Suprapubic skin (tissue), 4 donors: ENCODE data around the gene TSPAN14. TPM values are rescaled to one million over a fixed set of nuclear protein-coding genes. Genes with fewer than 3 reads are reported as not detected.
A peak's percentile ranks its signal among the peaks of the same experiment; 100 is the strongest.
"Not testable (repeated sequence)": the region's sequence is repeated elsewhere in the genome, so short reads cannot be mapped to it uniquely, and the experiment has no call there.

Experiments used
- DNase-seq, 2 donors: peaks; one replicate each; pipeline ENCODE4 v3.0.0-alpha.2; 2019; ENCODE audit warnings: low spot score in 2 of 2
- H3K27ac ChIP-seq: fragments of 200-600 bp; sonication (generic); one replicate; pipeline ENCODE4 v1.5.1; 2019
- H3K27me3 ChIP-seq: fragments of 200-600 bp; sonication (generic); one replicate; pipeline ENCODE4 v1.5.1; 2019
- H3K36me3 ChIP-seq: fragments of 200-600 bp; sonication (generic); one replicate; pipeline ENCODE4 v1.5.1; 2019
- H3K4me1 ChIP-seq: fragments of 200-600 bp; sonication (generic); one replicate; pipeline ENCODE4 v1.5.1; 2019
- H3K4me3 ChIP-seq: fragments of 200-600 bp; sonication (generic); one replicate; pipeline ENCODE4 v1.5.1; 2019; ENCODE audit warnings: mild to moderate bottlenecking
- H3K9me3 ChIP-seq: fragments of 200-600 bp; sonication (generic); one replicate; pipeline ENCODE4 v1.5.1; 2019
- EP300 ChIP-seq: sonication (generic); formaldehyde crosslinking; IDR thresholded peaks from one replicate; pipeline ENCODE4 v1.6.1; 2017; ENCODE audit warnings: antibody characterized with exemption
- POLR2A ChIP-seq, 2 donors: fragments of 450-650 bp; IDR thresholded peaks; one replicate each; pipeline ENCODE4 v1.6.1; 2017; ENCODE audit warnings: antibody characterized with exemption in 2 of 2, mild to moderate bottlenecking in 2 of 2, moderate library complexity in 2 of 2
- POLR2AphosphoS5 ChIP-seq, 3 donors: sonication (generic); formaldehyde crosslinking; IDR thresholded peaks; one replicate each; pipeline ENCODE4 v1.6.1; 2017; ENCODE audit warnings: antibody characterized with exemption in 3 of 3
- WGBS: methylation state at CpG from one replicate; pipeline ENCODE4 v1.1.5; 2018; 5-methylcytosine and 5-hydroxymethylcytosine counted together
- total RNA-seq, 4 donors: library from RNA; depleted of rRNA; stranded (reverse); fragments of >200 nt; gene quantifications; one replicate each; pipeline ENCODE4 v1.1.0, GENCODE V29; 2016
- TF ChIP-seq, protein P1 (sequence below), 2 donors: fragments of 200-600 bp in 1 of 2; fragments of 450-650 bp in 1 of 2; sonication (generic) in 1 of 2; IDR thresholded peaks; one replicate each; pipeline ENCODE4 v1.5.1; 2016 to 2019; ENCODE audit warnings: antibody characterized with exemption in 2 of 2, mild to moderate bottlenecking in 1 of 2, moderate library complexity in 1 of 2

TSPAN14 gene
- total RNA-seq, 4 donors from 2014 or later, result 99.7 to 145 (median 122) TPM

DNA sequence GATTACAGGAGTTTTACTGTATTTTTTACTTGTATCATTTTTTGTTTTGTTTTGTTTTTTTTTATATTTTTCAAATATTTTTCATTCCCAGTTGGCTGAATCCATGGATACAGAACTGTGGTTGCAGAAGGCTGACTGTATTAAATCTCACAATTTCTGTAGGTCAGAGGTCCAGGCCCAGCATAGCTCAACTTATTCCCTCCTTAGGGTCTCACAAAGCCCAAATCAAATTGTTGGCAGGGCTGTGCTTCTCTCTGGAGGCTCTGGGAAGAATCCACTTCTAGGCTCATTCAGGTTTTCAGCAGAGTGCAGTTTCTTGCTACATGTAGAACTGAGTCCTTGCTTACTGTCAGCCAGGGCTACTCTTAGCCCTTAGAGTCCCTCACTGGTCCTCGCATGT lies 22.6 kb downstream of the TSPAN14 start:
- peak overlapping the region; percentile 33 for H3K27ac ChIP-seq

DNA sequence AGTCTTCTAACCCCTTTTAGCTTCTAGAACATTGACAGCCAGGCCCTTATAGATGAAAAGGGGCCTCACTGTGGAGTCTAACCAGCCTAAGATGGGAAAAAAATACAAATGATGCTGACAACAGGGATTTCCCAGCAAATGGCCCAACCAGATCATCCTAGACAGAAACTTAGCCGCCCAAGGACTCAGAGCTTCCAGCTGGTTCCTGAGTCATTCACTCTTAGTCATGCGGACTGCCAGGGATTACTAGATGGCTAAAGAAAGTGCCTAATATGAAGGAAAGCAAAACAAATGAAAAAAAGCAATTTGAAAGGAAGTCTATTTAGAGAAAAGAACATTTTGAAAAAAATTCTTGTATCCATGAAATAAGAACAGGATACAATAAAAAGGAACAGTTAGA lies 23.7 kb downstream of the TSPAN14 start:
- no peak for DNase-seq
- 54% methylated on average over 2 of the region's 2 CpGs for WGBS

More for the DNA sequence above, 22.6 kb downstream of the TSPAN14 start:
- WGBS, result 100% methylated on average over 1 of the region's 1 CpG
- DNase-seq, result no peak
- no peaks in the 10 kb centered on the region for H3K9me3 ChIP-seq
- no peak overlapping the region for H3K4me3 ChIP-seq
- no peaks in the 10 kb centered on the region for H3K27me3 ChIP-seq
- TF ChIP-seq POLR2A (IDR thresholded peaks at IDR 0.05) (no peak), POLR2AphosphoS5 (IDR thresholded peaks at IDR 0.05) (no peak)
- H3K36me3 ChIP-seq, result peaks cover 10% of the 10 kb centered on the region
- peaks cover 49% of the 10 kb centered on the region for H3K4me1 ChIP-seq

DNA sequence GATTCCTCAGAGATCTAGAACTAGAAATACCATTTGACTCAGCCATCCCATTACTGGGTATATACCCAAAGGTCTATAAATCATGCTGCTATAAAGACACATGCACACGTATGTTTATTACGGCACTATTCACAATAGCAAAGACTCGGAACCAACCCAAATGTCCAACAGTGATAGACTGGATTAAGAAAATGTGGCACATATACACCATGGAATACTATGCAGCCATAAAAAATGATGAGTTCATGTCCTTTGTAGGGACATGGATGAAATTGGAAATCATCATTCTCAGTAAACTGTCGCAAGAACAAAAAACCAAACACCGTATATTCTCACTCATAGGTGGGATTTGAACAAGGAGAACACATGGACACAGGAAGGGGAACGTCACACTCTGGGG lies 26.3 kb downstream of the TSPAN14 start:
- not testable (repeated sequence) for H3K27ac ChIP-seq, DNase-seq, H3K4me3 ChIP-seq, H3K27me3 ChIP-seq, H3K9me3 ChIP-seq
- WGBS, result 96% methylated on average over 6 of the region's 6 CpGs
- peaks cover 13% of the 10 kb centered on the region for H3K36me3 ChIP-seq
- peaks cover 37% of the 10 kb centered on the region for H3K4me1 ChIP-seq

More for the DNA sequence above, 23.7 kb downstream of the TSPAN14 start:
- peaks cover 10% of the 10 kb centered on the region for H3K36me3 ChIP-seq
- H3K27ac ChIP-seq, result no peak overlapping the region
- H3K9me3 ChIP-seq, result no peaks in the 10 kb centered on the region
- H3K4me1 ChIP-seq, result peaks cover 38% of the 10 kb centered on the region
- H3K27me3 ChIP-seq, result no peaks in the 10 kb centered on the region
- TF ChIP-seq POLR2AphosphoS5 (IDR thresholded peaks at IDR 0.05) (no peak), POLR2A (IDR thresholded peaks at IDR 0.05) (no peak), EP300 (no peak)
- TF ChIP-seq, protein P1, sequence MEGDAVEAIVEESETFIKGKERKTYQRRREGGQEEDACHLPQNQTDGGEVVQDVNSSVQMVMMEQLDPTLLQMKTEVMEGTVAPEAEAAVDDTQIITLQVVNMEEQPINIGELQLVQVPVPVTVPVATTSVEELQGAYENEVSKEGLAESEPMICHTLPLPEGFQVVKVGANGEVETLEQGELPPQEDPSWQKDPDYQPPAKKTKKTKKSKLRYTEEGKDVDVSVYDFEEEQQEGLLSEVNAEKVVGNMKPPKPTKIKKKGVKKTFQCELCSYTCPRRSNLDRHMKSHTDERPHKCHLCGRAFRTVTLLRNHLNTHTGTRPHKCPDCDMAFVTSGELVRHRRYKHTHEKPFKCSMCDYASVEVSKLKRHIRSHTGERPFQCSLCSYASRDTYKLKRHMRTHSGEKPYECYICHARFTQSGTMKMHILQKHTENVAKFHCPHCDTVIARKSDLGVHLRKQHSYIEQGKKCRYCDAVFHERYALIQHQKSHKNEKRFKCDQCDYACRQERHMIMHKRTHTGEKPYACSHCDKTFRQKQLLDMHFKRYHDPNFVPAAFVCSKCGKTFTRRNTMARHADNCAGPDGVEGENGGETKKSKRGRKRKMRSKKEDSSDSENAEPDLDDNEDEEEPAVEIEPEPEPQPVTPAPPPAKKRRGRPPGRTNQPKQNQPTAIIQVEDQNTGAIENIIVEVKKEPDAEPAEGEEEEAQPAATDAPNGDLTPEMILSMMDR (IDR thresholded peaks at IDR 0.05), result no peak
- H3K4me3 ChIP-seq, result no peak overlapping the region

DNA sequence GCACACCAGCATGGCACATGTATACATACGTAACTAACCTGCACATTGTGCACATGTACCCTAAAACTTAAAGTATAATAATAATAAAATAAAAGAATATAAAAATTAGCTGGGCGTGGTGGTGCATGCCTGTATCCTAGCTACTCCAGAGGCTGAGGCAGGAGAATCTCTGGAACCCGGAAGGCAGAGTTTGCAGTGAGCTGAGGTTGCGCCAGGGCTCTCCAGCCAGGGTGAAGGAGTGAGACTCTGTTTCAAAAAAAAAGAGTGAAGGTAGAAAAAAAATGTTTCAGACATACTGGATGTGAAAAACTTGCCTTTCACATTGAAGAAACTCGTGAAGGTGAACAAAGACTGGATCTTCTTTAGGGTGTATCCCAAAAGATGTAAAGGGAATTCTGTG lies 26.7 kb downstream of the TSPAN14 start:
- no peaks in the 10 kb centered on the region for H3K9me3 ChIP-seq
- peaks cover 37% of the 10 kb centered on the region for H3K4me1 ChIP-seq
- H3K36me3 ChIP-seq, result peaks cover 13% of the 10 kb centered on the region
- WGBS, result 70% methylated on average over 5 of the region's 5 CpGs
- no peak overlapping the region for H3K27ac ChIP-seq
- TF ChIP-seq EP300 (no peak), POLR2AphosphoS5 (IDR thresholded peaks at IDR 0.05) (no peak), POLR2A (IDR thresholded peaks at IDR 0.05) (no peak)
- TF ChIP-seq, protein P1 (IDR thresholded peaks at IDR 0.05), result no peak
- no peaks in the 10 kb centered on the region for H3K27me3 ChIP-seq
- no peak for DNase-seq
- no peak overlapping the region for H3K4me3 ChIP-seq

DNA sequence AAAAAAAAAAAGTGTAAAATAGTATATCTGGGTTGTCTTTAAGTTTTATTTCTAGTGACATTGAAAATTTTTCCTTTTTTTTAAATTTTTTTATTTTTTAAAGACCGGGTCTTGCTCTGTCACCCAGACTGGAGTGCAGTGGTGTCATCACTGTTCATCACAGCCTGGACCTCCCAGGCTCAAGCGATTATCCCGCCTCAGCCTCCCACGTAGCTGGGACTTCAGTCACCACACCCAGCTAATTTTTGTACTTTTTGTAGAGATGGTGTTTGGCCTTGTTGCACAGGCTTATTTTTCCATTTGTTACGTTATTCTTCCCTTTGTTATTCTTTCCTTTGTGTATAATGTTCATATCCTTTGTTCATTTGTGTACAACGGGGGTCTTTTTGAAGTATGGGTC lies 30.1 kb downstream of the TSPAN14 start:
- H3K4me1 ChIP-seq, result peaks cover 63% of the 10 kb centered on the region
- H3K9me3 ChIP-seq, result no peaks in the 10 kb centered on the region
- 43% methylated on average over 6 of the region's 6 CpGs for WGBS
- no peak for DNase-seq
- no peaks in the 10 kb centered on the region for H3K27me3 ChIP-seq
- no peak overlapping the region for H3K4me3 ChIP-seq
- no peak for TF ChIP-seq EP300
- TF ChIP-seq POLR2A (IDR thresholded peaks at IDR 0.05), result no peak
- TF ChIP-seq, protein P1 (IDR thresholded peaks at IDR 0.05), result no peak
- no peak for TF ChIP-seq POLR2AphosphoS5 (IDR thresholded peaks at IDR 0.05)
- peaks cover 6% of the 10 kb centered on the region for H3K36me3 ChIP-seq
- H3K27ac ChIP-seq, result peak overlapping the region; percentile 68

DNA sequence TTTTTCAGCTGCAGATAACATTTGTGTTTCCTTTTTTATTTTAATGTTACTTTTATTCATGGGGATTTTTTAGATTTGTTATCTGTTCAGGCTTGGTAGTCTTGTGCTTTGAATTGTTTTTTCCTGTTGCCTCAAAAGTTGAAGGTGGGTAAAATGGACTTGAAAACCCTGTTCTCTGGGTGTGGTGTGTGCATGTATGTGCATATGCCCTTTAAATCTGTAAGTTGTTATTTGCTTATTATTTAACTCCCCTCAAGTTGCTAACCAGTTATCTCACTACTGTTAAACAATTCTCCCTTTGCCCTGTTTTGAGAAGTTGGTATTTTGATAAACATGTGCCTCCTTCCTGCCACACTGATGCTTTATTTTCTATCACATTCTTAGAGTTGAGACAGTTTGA lies 30.6 kb downstream of the TSPAN14 start:
- Histone ChIP-seq H3K36me3 (peaks cover 10% of the 10 kb centered on the region), H3K9me3 (no peaks in the 10 kb centered on the region), H3K27ac (peak overlapping the region; percentile 68), H3K4me3 (no peak overlapping the region), H3K27me3 (no peaks in the 10 kb centered on the region), H3K4me1 (peaks cover 67% of the 10 kb centered on the region)
- no peak for DNase-seq
- TF ChIP-seq, protein P1 (IDR thresholded peaks at IDR 0.05), result no peak
- TF ChIP-seq EP300 (no peak), POLR2AphosphoS5 (IDR thresholded peaks at IDR 0.05) (no peak), POLR2A (IDR thresholded peaks at IDR 0.05) (no peak)
